ENCODE data around the gene PLCB4.

The PLCB4 gene

GRCh38 chr20:9457136-9457535 lies 388.2 kb downstream of the PLCB4 start:
- TF ChIP-seq SPI1 (IDR thresholded peaks at IDR 0.05; ENCODE audit: borderline replicate concordance, low read depth) (no peak), GABPA (IDR thresholded peaks at IDR 0.05; ENCODE audit: low read depth) (no peak), REST (IDR thresholded peaks at IDR 0.05; ENCODE audit: insufficient replicate concordance, low read depth) (no peak), POLR2AphosphoS5 (IDR thresholded peaks at IDR 0.05; ENCODE audit: low read depth) (no peak)
- TF ChIP-seq, protein P1, sequence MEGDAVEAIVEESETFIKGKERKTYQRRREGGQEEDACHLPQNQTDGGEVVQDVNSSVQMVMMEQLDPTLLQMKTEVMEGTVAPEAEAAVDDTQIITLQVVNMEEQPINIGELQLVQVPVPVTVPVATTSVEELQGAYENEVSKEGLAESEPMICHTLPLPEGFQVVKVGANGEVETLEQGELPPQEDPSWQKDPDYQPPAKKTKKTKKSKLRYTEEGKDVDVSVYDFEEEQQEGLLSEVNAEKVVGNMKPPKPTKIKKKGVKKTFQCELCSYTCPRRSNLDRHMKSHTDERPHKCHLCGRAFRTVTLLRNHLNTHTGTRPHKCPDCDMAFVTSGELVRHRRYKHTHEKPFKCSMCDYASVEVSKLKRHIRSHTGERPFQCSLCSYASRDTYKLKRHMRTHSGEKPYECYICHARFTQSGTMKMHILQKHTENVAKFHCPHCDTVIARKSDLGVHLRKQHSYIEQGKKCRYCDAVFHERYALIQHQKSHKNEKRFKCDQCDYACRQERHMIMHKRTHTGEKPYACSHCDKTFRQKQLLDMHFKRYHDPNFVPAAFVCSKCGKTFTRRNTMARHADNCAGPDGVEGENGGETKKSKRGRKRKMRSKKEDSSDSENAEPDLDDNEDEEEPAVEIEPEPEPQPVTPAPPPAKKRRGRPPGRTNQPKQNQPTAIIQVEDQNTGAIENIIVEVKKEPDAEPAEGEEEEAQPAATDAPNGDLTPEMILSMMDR (IDR thresholded peaks at IDR 0.05; ENCODE audit: insufficient read depth, low read length) = no peak
- no peak overlapping the region for H3K4me3 ChIP-seq (replicated peaks; ENCODE audit: insufficient read depth, low read length)
- H3K27ac ChIP-seq (replicated peaks) = no peak overlapping the region
- no peaks in the 10 kb centered on the region for H3K27me3 ChIP-seq (ENCODE audit: insufficient read depth, poor library complexity, severe bottlenecking)
- peak; percentile 1 to 80 for DNase-seq (ENCODE audit: low read depth in 1 of 2, low spot score in 1 of 2)

- TF ChIP-seq SPI1 (IDR thresholded peaks at IDR 0.05; ENCODE audit: borderline replicate concordance, low read depth) (no peak), GABPA (IDR thresholded peaks at IDR 0.05; ENCODE audit: low read depth) (no peak), REST (IDR thresholded peaks at IDR 0.05; ENCODE audit: insufficient replicate concordance, low read depth) (no peak), POLR2AphosphoS5 (IDR thresholded peaks at IDR 0.05; ENCODE audit: low read depth) (no peak)
- TF ChIP-seq, protein P1 (IDR thresholded peaks at IDR 0.05; ENCODE audit: insufficient read depth, low read length) = no peak
- H3K27me3 ChIP-seq (ENCODE audit: insufficient read depth, poor library complexity, severe bottlenecking) = no peaks in the 10 kb centered on the region
- H3K27ac ChIP-seq (replicated peaks) = no peak overlapping the region
- peak; percentile 2 to 61 for DNase-seq (ENCODE audit: low read depth in 1 of 2, low spot score in 1 of 2)
- no peak overlapping the region for H3K4me3 ChIP-seq (replicated peaks; ENCODE audit: insufficient read depth, low read length)
These were observed 389.4 kb downstream of the PLCB4 start for GRCh38 chr20:9458138-9458796.

- DNase-seq (ENCODE audit: low read depth in 1 of 2, low spot score in 1 of 2) = no peak
- H3K27ac ChIP-seq (replicated peaks) = no peak overlapping the region
- no peak overlapping the region for H3K4me3 ChIP-seq (replicated peaks; ENCODE audit: insufficient read depth, low read length)
- TF ChIP-seq, protein P1 (IDR thresholded peaks at IDR 0.05; ENCODE audit: insufficient read depth, low read length) = no peak
- no peak for TF ChIP-seq GABPA (IDR thresholded peaks at IDR 0.05; ENCODE audit: low read depth)
- TF ChIP-seq REST (IDR thresholded peaks at IDR 0.05; ENCODE audit: insufficient replicate concordance, low read depth) = no peak
- TF ChIP-seq SPI1 (IDR thresholded peaks at IDR 0.05; ENCODE audit: borderline replicate concordance, low read depth) = no peak
- no peak for TF ChIP-seq POLR2AphosphoS5 (IDR thresholded peaks at IDR 0.05; ENCODE audit: low read depth)
- no peaks in the 10 kb centered on the region for H3K27me3 ChIP-seq (ENCODE audit: insufficient read depth, poor library complexity, severe bottlenecking)
These were observed 391.6 kb downstream of the PLCB4 start for GRCh38 chr20:9460518-9460917.
